Esophagus muscularis mucosa (tissue), 4 donors: ENCODE measurements around the gene ABHD8. TPM values are rescaled to one million over a fixed set of nuclear protein-coding genes. Genes with fewer than 3 reads are reported as not detected.

Source experiments
- DNase-seq: peaks from one replicate; pipeline ENCODE4 v3.0.0-alpha.2; 2017; ENCODE audit errors: extremely low spot score
- H3K27ac ChIP-seq, 4 donors: fragments of 200-600 bp; sonication (generic); replicated peaks in 1 of 4; 1 replicate in 3 of 4; 2 replicates in 1 of 4; pipeline ENCODE4 v1.5.1; 2016 to 2019; ENCODE audit warnings: mild to moderate bottlenecking in 1 of 4
- H3K27me3 ChIP-seq, 4 donors: fragments of 200-600 bp; sonication (generic); one replicate each; pipeline versions ENCODE4 v1.5.1 to v1.6.0; 2016 to 2019
- H3K36me3 ChIP-seq, 4 donors: fragments of 200-600 bp; sonication (generic); one replicate each; pipeline ENCODE4 v1.5.1; 2016 to 2019
- H3K4me1 ChIP-seq, 4 donors: fragments of 200-600 bp; sonication (generic); one replicate each; pipeline ENCODE4 v1.5.1; 2016 to 2019
- H3K4me3 ChIP-seq, 4 donors: fragments of 200-600 bp; sonication (generic); 1 replicate in 2 of 4; 2 replicates in 2 of 4; pipeline ENCODE4 v1.5.1; 2016 to 2019; ENCODE audit warnings: mild to moderate bottlenecking in 4 of 4, moderate library complexity in 1 of 4
- H3K9me3 ChIP-seq, 4 donors: fragments of 200-600 bp; sonication (generic); 1 replicate in 3 of 4; 2 replicates in 1 of 4; pipeline ENCODE4 v1.5.1; 2016 to 2019
- EP300 ChIP-seq: sonication (generic); formaldehyde crosslinking; IDR thresholded peaks from one replicate; pipeline ENCODE4 v1.6.1; 2017; ENCODE audit warnings: antibody characterized with exemption
- POLR2A ChIP-seq: fragments of 450-650 bp; IDR thresholded peaks from one replicate; pipeline ENCODE4 v1.6.1; 2017; ENCODE audit warnings: antibody characterized with exemption, moderate library complexity, mild to moderate bottlenecking, low read depth
- POLR2AphosphoS5 ChIP-seq, 2 donors: sonication (generic); formaldehyde crosslinking; IDR thresholded peaks; one replicate each; pipeline ENCODE4 v1.6.1; 2017; ENCODE audit warnings: antibody characterized with exemption in 2 of 2
- WGBS: methylation state at CpG from one replicate; pipeline ENCODE4 v1.1.5; 2018; 5-methylcytosine and 5-hydroxymethylcytosine counted together
- intact Hi-C: fragments of 100-400 bp; cut with DNase I; formaldehyde crosslinking; loops from one replicate; pipeline ENCODE4 v1.15.1; 2023
- total RNA-seq, 4 donors: library from RNA; depleted of rRNA; stranded (reverse); fragments of >200 nt; gene quantifications; one replicate each; pipeline versions ENCODE4 v1.1.0 to v1.2.1, GENCODE V29; 2016
- TF ChIP-seq, protein P1 (sequence below), 3 experiments: fragments of 200-600 bp in 2 of 3; fragments of 450-650 bp in 1 of 3; sonication (generic) in 2 of 3; IDR thresholded peaks; one replicate each; pipeline ENCODE4 v1.5.1; 2017 to 2019; ENCODE audit warnings: antibody characterized with exemption in 3 of 3, mild to moderate bottlenecking in 2 of 3, moderate library complexity in 1 of 3

The ABHD8 gene
- total RNA-seq, 4 donors from 2014 or later: 14.7 to 35.4 (median 28.1) TPM

GRCh38 chr19:17341386-17341785 lies 38.2 kb upstream of the ABHD8 start:
- intact Hi-C loops: no loop called here
- no peak for DNase-seq
- H3K27ac ChIP-seq: no peak overlapping the region
- H3K27me3 ChIP-seq: no peaks in the 10 kb centered on the region
- TF ChIP-seq POLR2AphosphoS5 (IDR thresholded peaks at IDR 0.05) (no peak), POLR2A (no peak), EP300 (no peak)
- TF ChIP-seq, protein P1, sequence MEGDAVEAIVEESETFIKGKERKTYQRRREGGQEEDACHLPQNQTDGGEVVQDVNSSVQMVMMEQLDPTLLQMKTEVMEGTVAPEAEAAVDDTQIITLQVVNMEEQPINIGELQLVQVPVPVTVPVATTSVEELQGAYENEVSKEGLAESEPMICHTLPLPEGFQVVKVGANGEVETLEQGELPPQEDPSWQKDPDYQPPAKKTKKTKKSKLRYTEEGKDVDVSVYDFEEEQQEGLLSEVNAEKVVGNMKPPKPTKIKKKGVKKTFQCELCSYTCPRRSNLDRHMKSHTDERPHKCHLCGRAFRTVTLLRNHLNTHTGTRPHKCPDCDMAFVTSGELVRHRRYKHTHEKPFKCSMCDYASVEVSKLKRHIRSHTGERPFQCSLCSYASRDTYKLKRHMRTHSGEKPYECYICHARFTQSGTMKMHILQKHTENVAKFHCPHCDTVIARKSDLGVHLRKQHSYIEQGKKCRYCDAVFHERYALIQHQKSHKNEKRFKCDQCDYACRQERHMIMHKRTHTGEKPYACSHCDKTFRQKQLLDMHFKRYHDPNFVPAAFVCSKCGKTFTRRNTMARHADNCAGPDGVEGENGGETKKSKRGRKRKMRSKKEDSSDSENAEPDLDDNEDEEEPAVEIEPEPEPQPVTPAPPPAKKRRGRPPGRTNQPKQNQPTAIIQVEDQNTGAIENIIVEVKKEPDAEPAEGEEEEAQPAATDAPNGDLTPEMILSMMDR (IDR thresholded peaks at IDR 0.05): no peak
- WGBS: 94% methylated on average over 9 of the region's 15 CpGs
- peaks cover 14 to 32% (median 26%) of the 10 kb centered on the region in 4 donors for H3K4me1 ChIP-seq
- H3K36me3 ChIP-seq: peaks cover 0 to 31% (median 15%) of the 10 kb centered on the region in 4 donors
- H3K4me3 ChIP-seq: no peak overlapping the region
- no peaks in the 10 kb centered on the region for H3K9me3 ChIP-seq

GRCh38 chr19:17340871-17341357 lies 37.7 kb upstream of the ABHD8 start:
- TF ChIP-seq POLR2AphosphoS5 (IDR thresholded peaks at IDR 0.05) (no peak), EP300 (no peak), POLR2A (no peak)
- TF ChIP-seq, protein P1 (IDR thresholded peaks at IDR 0.05): no peak
- H3K27me3 ChIP-seq: no peaks in the 10 kb centered on the region
- no peak overlapping the region for H3K27ac ChIP-seq
- 66% methylated on average over 13 of the region's 17 CpGs for WGBS
- no peaks in the 10 kb centered on the region for H3K9me3 ChIP-seq
- peaks cover 0 to 31% (median 15%) of the 10 kb centered on the region in 4 donors for H3K36me3 ChIP-seq
- intact Hi-C loops: no loop called here
- no peak overlapping the region for H3K4me3 ChIP-seq
- DNase-seq: no peak
- H3K4me1 ChIP-seq: peaks cover 16 to 32% (median 26%) of the 10 kb centered on the region in 4 donors

DNA sequence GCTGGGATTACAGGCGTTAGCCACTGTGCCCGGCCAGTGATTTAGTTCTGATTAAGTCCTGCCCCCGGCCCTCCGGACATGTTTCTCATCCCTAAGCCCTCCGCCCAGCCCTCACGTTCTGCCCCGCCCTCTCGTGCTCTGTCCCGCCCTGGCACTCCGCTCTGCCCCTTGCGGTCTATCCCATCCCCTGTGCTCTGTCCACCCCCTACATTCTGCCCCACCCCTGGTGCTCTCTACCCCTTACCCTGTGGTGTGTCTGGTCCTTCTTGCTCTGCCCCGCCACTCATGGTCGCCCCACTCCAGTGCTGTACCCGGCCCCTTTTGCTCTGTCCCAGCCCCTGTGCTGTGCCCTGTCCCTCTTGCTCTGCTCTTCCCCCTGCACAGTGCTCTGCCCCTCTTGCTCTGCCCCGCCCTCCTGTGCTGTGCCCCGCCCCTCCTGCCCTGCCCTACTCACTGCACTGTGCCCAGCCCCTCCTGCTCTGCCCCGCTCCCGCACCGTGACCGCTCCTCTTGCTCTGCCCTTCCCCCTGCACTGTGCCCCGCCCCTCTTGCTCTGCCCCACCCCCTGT lies 37.2 kb upstream of the ABHD8 start:
- H3K4me3 ChIP-seq: no peak overlapping the region
- H3K9me3 ChIP-seq: no peaks in the 10 kb centered on the region
- H3K27ac ChIP-seq: no peak overlapping the region
- no peaks in the 10 kb centered on the region for H3K27me3 ChIP-seq
- no peak for TF ChIP-seq POLR2AphosphoS5 (IDR thresholded peaks at IDR 0.05)
- TF ChIP-seq, protein P1 (IDR thresholded peaks at IDR 0.05): no peak
- TF ChIP-seq EP300: no peak
- TF ChIP-seq POLR2A: no peak
- peaks cover 21 to 37% (median 30%) of the 10 kb centered on the region in 4 donors for H3K4me1 ChIP-seq
- WGBS: 79% methylated on average over 21 of the region's 21 CpGs
- H3K36me3 ChIP-seq: peaks cover 0 to 31% (median 15%) of the 10 kb centered on the region in 4 donors
- intact Hi-C loops: no loop called here
- DNase-seq: no peak

- Histone ChIP-seq H3K4me3 (no peak overlapping the region), H3K27ac (no peak overlapping the region), H3K27me3 (no peaks in the 10 kb centered on the region), H3K9me3 (no peaks in the 10 kb centered on the region), H3K4me1 (peaks cover 26 to 46% (median 39%) of the 10 kb centered on the region in 4 donors), H3K36me3 (peaks cover 0 to 31% (median 15%) of the 10 kb centered on the region in 4 donors)
- 88% methylated on average over 29 of the region's 34 CpGs for WGBS
- DNase-seq: no peak
- intact Hi-C loops: no loop called here
- TF ChIP-seq POLR2A (no peak), POLR2AphosphoS5 (IDR thresholded peaks at IDR 0.05) (no peak), EP300 (no peak)
- TF ChIP-seq, protein P1 (IDR thresholded peaks at IDR 0.05): no peak
Observed at GRCh38 chr19:17339088-17339741, 36.0 kb upstream of the ABHD8 start.
